GM12878 (cell line): ENCODE results near the gene TGM5. TPM values are rescaled to one million over a fixed set of nuclear protein-coding genes. Genes with fewer than 3 reads are reported as not detected.

Source experiments
- ATAC-seq: fragments of 200-7000 bp; cut with Tn5 transposase; 3 replicates; pipeline ENCODE4 v1.9.1; 2020; ENCODE audit warnings: mild to moderate bottlenecking, moderate library complexity
- BruUV-seq: library from RNA; stranded (reverse); fragments of 400-500 nt; replicated peaks from 2 replicates; lab custom pipeline; 2021; lab: Mats Ljungman, UMichigan
- CTCF ChIA-PET: fragments of 300-600 bp; sonication (Branson Sonifier 250); formaldehyde crosslinking; extraction: SDS; loops from one replicate; lab custom pipeline; 2021; ENCODE audit warnings: inconsistent platforms; lab: Yijun Ruan, JAX
- POLR2A ChIA-PET: fragments of 350-600 bp; formaldehyde crosslinking; extraction: SDS; loops from one replicate; lab custom pipeline; 2021; ENCODE audit warnings: inconsistent platforms; lab: Charles Lee
- RAD21 ChIA-PET: fragments of 300-600 bp; sonication (Branson Sonifier 250); formaldehyde crosslinking; loops from one replicate; lab custom pipeline; 2023; ENCODE audit warnings: antibody characterized with exemption; ENCODE audit not compliant: unreplicated experiment; lab: Charles Lee
- SMC1A ChIA-PET: fragments of 300-600 bp; sonication (Branson Sonifier 250); formaldehyde crosslinking; loops from one replicate; lab custom pipeline; 2023; ENCODE audit not compliant: unreplicated experiment, uncharacterized antibody; lab: Charles Lee
- DNase-seq: peaks from one replicate; pipeline ENCODE4 v3.0.0-alpha.2; 2011; ENCODE audit warnings: low read depth, low spot score
- FAIRE-seq: peaks from 3 replicates; lab custom pipeline; 2011; peaks lifted over from hg19 to GRCh38; lab: Jason Lieb, UNC
- H2AFZ ChIP-seq: 2 replicates; pipeline ENCODE4 v1.6.0; 2011; ENCODE audit warnings: low read depth, low read length, control low read depth; ENCODE audit not compliant: control insufficient read depth
- H3K27ac ChIP-seq: 2 replicates; pipeline ENCODE4 v1.5.1; 2011; ENCODE audit warnings: control low read depth; ENCODE audit not compliant: control insufficient read depth, insufficient read depth
- H3K27me3 ChIP-seq, 2 experiments: replicated peaks in 1 of 2; 2 replicates each; pipeline versions ENCODE4 v1.6.0 to v1.6.1; 2011; ENCODE audit warnings: low read length in 1 of 2; ENCODE audit not compliant: control insufficient read depth in 2 of 2, insufficient read depth in 2 of 2
- H3K36me3 ChIP-seq, 2 experiments: 2 replicates each; pipeline ENCODE4 v1.5.1; 2011; ENCODE audit warnings: low read length in 1 of 2; ENCODE audit not compliant: control insufficient read depth in 2 of 2, insufficient read depth in 2 of 2
- H3K4me1 ChIP-seq: 2 replicates; pipeline ENCODE4 v1.6.1; 2011; ENCODE audit warnings: mild to moderate bottlenecking, low read length, moderate library complexity, mixed read lengths; ENCODE audit not compliant: control insufficient read depth, insufficient read depth
- H3K4me2 ChIP-seq: 2 replicates; pipeline ENCODE4 v1.6.0; 2011; ENCODE audit warnings: control low read depth; ENCODE audit not compliant: control insufficient read depth, insufficient read depth
- H3K4me3 ChIP-seq: fragments of 200-600 bp; sonication (generic); 2 replicates; pipeline ENCODE4 v1.5.1; 2016
- H3K79me2 ChIP-seq: 2 replicates; pipeline ENCODE4 v1.6.0; 2011; ENCODE audit warnings: low read length; ENCODE audit not compliant: control insufficient read depth, insufficient read depth
- H3K9ac ChIP-seq: 2 replicates; pipeline ENCODE4 v1.8.0; 2011; ENCODE audit warnings: low read length, control low read depth, mixed read lengths; ENCODE audit not compliant: control insufficient read depth, insufficient read depth
- H3K9me3 ChIP-seq: replicated peaks from 3 replicates; pipeline ENCODE4 v1.5.1; 2011; ENCODE audit warnings: mild to moderate bottlenecking, low read length; ENCODE audit not compliant: control insufficient read depth, insufficient read depth
- H4K20me1 ChIP-seq: 2 replicates; pipeline ENCODE4 v1.6.0; 2011; ENCODE audit not compliant: control insufficient read depth, insufficient read depth
- BRCA1 ChIP-seq: IDR thresholded peaks from 2 replicates; pipeline ENCODE4 v1.6.1; 2011; ENCODE audit warnings: low read depth, low read length, improper control_type of control experiment
- CBFB ChIP-seq: IDR thresholded peaks from 2 replicates; pipeline ENCODE4 v1.6.1; 2016; ENCODE audit warnings: antibody characterized with exemption, low read depth
- CBX5 ChIP-seq: sonication (generic); IDR thresholded peaks from 2 replicates; pipeline ENCODE4 v1.6.1; 2016; ENCODE audit warnings: low read depth, moderate library complexity, mild to moderate bottlenecking, inconsistent platforms
- CREB1 ChIP-seq: IDR thresholded peaks from 2 replicates; pipeline ENCODE4 v1.6.1; 2012; ENCODE audit warnings: low read depth, mild to moderate bottlenecking, inconsistent platforms
- CREM ChIP-seq: IDR thresholded peaks from 2 replicates; pipeline ENCODE4 v1.6.1; 2014; ENCODE audit warnings: antibody characterized with exemption, low read depth
- FOXM1 ChIP-seq: IDR thresholded peaks from 2 replicates; pipeline ENCODE4 v1.6.1; 2012; ENCODE audit warnings: low read depth, mild to moderate bottlenecking, inconsistent platforms, low read length, moderate library complexity
- PML ChIP-seq: IDR thresholded peaks from 2 replicates; pipeline ENCODE4 v1.6.1; 2012; ENCODE audit warnings: low read length, inconsistent platforms
- POLR2AphosphoS2 ChIP-seq: IDR thresholded peaks from 2 replicates; pipeline ENCODE4 v1.6.1; 2011; ENCODE audit warnings: low read depth, mild to moderate bottlenecking, low read length, improper control_type of control experiment, moderate library complexity
- RUNX3 ChIP-seq: IDR thresholded peaks from 2 replicates; pipeline ENCODE4 v1.6.1; 2012; ENCODE audit warnings: low read length, inconsistent platforms
- SIX5 ChIP-seq: IDR thresholded peaks from 2 replicates; pipeline ENCODE4 v1.6.1; 2011; ENCODE audit warnings: mild to moderate bottlenecking, low read depth, low read length, moderate library complexity; ENCODE audit not compliant: severe bottlenecking
- TAF1 ChIP-seq: IDR thresholded peaks from 2 replicates; pipeline ENCODE4 v1.6.1; 2011; ENCODE audit warnings: mild to moderate bottlenecking, low read depth, low read length, borderline replicate concordance
- WGBS: methylation state at CpG from one replicate; pipeline ENCODE4 v1.1.6; 2016; ENCODE audit warnings: low lambda C conversion rate; ENCODE audit not compliant: insufficient replicate concordance, insufficient coverage; ENCODE audit errors: missing lambda C conversion rate; 5-methylcytosine and 5-hydroxymethylcytosine counted together
- in situ Hi-C: fragments of 300-500 bp; cut with MboI; formaldehyde crosslinking; loops from 9 replicates; pipeline ENCODE4 v1.14.3; 2018; ENCODE audit warnings: mixed read lengths
- intact Hi-C: fragments of 100-400 bp; cut with micrococcal nuclease; formaldehyde crosslinking; loops from one replicate; pipeline ENCODE4 v1.14.2; 2022; ENCODE audit not compliant: unreplicated experiment
- polyA plus RNA-seq, 11 experiments: library from polyadenylated mRNA; depleted of rRNA in 4 of 11; unstranded in 6 of 11; stranded (reverse) in 5 of 11; fragments of >200 nt; fragmentation: Nextera tagmentation in 4 of 11; fragmentation: Illumina TruSeq in 1 of 11; extraction: Ambion mirVana in 4 of 11; extraction: Trizol in 1 of 11; gene quantifications; 1 replicate in 1 of 11; 2 replicates in 10 of 11; pipeline versions ENCODE4 v1.2.1 to v1.2.3, GENCODE V29; 2011 to 2016; ENCODE audit warnings: inconsistent platforms in 2 of 11, missing spikeins in 2 of 11, low read depth in 1 of 11
- total RNA-seq, 4 experiments: library from RNA; depleted of rRNA in 3 of 4; stranded (reverse); fragments of >200 nt in 3 of 4; fragmentation: Illumina TruSeq in 1 of 4; extraction: Trizol in 1 of 4; gene quantifications; 2 replicates each; pipeline versions ENCODE4 v1.2.1 to v1.2.3, GENCODE V29; 2013 to 2021
- TF ChIP-seq, protein P1 (sequence below): IDR thresholded peaks from 2 replicates; pipeline ENCODE4 v1.6.1; 2011; ENCODE audit warnings: mild to moderate bottlenecking, low read depth, low read length, moderate library complexity; ENCODE audit not compliant: insufficient replicate concordance
- TF ChIP-seq, protein P2 (sequence below): IDR thresholded peaks from 2 replicates; pipeline ENCODE4 v1.6.1; 2012; ENCODE audit warnings: low read depth, low read length, improper control_type of control experiment

Gene TGM5
- total and polyA plus RNA-seq, 10 of the 15 experiments (the other 5 are each of a cell fraction or from before 2014, with no cell fraction given), result 4.4 to 27.1 (median 5.6) TPM

DNA sequence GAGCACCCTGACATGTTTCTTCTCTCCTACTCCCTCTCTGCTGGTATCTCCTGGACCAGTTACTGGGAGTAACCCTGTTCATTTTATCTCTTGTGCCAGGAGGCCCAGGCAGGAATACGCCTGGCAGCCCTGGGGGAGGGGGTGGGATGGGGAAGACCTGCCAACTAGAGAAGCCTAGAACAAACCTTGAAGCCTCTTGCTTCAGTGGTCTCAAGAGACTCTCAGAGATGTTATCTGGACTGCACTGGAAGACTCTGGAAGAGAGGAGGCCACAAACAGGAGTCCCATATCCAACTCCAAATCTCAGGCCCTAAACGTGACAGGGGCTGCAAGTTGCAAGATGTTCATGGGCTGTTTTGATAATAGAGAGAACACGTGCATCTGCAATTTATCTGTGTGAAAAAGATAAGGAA, 45.7 kb downstream of the TGM5 start, which contains the start of gene EPB42 (continued):
- TF ChIP-seq, protein P1, sequence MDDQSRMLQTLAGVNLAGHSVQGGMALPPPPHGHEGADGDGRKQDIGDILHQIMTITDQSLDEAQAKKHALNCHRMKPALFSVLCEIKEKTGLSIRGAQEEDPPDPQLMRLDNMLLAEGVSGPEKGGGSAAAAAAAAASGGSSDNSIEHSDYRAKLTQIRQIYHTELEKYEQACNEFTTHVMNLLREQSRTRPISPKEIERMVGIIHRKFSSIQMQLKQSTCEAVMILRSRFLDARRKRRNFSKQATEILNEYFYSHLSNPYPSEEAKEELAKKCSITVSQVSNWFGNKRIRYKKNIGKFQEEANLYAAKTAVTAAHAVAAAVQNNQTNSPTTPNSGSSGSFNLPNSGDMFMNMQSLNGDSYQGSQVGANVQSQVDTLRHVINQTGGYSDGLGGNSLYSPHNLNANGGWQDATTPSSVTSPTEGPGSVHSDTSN, result no peak
- TF ChIP-seq RUNX3 (no peak), FOXM1 (no peak)

DNA sequence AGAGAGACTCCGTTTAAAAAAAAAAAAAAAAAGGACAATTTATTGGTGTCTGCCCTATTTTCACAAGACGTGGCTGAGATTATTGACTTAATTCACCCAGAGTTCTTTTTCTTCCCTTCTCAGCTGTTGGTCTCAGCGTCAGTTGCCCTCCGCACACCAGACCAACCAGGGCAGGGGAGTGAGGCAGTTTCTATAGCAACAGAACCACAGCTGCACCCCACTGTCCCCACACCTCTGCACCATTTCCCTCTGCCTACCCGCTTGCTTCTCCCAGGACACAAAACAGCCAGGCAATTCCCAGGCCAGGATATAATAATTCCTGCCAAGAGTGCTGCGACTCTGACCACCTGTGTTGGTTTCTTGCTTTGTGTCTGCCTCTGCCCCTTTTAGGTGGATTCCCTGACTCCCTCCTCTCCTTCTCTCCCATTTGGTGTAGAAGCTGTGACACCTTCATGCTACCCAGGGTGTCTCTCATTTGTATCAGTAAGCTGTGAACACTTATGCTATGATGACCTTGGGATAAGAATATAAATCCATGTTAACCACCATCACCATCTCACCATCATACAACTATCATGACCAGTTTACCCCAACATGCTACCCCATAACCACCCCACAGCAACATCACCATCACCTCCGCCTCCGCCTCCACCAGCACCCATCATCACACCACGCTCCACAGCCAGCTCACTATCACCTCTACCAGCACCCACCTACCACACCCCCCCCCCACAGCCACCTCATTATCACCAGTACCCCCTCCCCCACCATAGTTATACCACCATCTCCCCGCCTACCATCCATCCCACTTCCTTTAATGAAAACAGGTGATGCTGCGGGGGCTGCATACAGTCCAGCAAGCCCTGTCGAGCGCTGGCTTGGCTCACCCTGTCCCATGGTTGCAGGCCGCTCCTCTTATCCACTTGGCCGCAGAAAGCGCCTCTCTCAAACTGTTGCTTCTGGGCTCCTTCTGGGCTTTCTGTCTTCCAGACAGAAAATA, 46.5 kb downstream of the TGM5 start:
- Histone ChIP-seq H3K79me2 (no peaks in the 10 kb centered on the region), H3K9ac (no peak overlapping the region), H2AFZ (no peak overlapping the region), H3K36me3 (no peaks in the 10 kb centered on the region), H3K27ac (no peak overlapping the region), H3K4me2 (no peak overlapping the region), H3K9me3 (no peaks in the 10 kb centered on the region; the same call in 2 of the 3 replicates), H3K27me3 (no peaks in the 10 kb centered on the region), H4K20me1 (no peaks in the 10 kb centered on the region), H3K4me3 (no peak overlapping the region), H3K4me1 (no peaks in the 10 kb centered on the region)
- ChIA-PET POLR2A (no interaction called here), CTCF (interaction anchor here (1.0 to 2.4 kb wide), 4 partner anchors 16 to 65 kb away, joined by 3 to 7 read pairs (median 5); partner anchors contain the start of gene TGM5), SMC1A (no interaction called here), RAD21 (interaction anchor here (1.1 kb wide), 1 partner anchor 66 kb away, joined by 3 read pairs; no protein-coding TSS in a partner anchor)
- no peak for DNase-seq
- WGBS, result 75% methylated on average over 12 of the region's 16 CpGs
- intact Hi-C loops, result no loop called here
- TF ChIP-seq PML (no peak), SIX5 (no peak), CREB1 (no peak), CBX5 (no peak), TAF1 (no peak), CREM (no peak), BRCA1 (no peak), POLR2AphosphoS2 (no peak), CBFB (no peak)
- TF ChIP-seq, protein P2, sequence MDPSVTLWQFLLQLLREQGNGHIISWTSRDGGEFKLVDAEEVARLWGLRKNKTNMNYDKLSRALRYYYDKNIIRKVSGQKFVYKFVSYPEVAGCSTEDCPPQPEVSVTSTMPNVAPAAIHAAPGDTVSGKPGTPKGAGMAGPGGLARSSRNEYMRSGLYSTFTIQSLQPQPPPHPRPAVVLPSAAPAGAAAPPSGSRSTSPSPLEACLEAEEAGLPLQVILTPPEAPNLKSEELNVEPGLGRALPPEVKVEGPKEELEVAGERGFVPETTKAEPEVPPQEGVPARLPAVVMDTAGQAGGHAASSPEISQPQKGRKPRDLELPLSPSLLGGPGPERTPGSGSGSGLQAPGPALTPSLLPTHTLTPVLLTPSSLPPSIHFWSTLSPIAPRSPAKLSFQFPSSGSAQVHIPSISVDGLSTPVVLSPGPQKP, result no peak
- TF ChIP-seq, protein P1, result no peak
- FAIRE-seq, result no peak
- no peak for ATAC-seq
- in situ Hi-C loops, result no loop called here
- no TSS peak for BruUV-seq
